DOHH2 (cell line): ENCODE results near the gene DLX4.

Experiments used
- H3F3A ChIP-seq: fragments of 200-600 bp; sonication (generic), shearing (Covaris generic); 2 replicates; pipeline ENCODE4 v1.6.0; 2016; ENCODE audit warnings: antibody characterized with exemption, mild to moderate bottlenecking; ENCODE audit not compliant: control insufficient read depth, insufficient read depth
- H3K27ac ChIP-seq: fragments of 200-600 bp; sonication (generic); 2 replicates; pipeline ENCODE4 v1.5.1; 2014; ENCODE audit warnings: low read depth, mild to moderate bottlenecking, low read length, moderate library complexity
- H3K27me3 ChIP-seq: fragments of 200-600 bp; sonication (generic); 2 replicates; pipeline ENCODE4 v1.6.1; 2014; ENCODE audit warnings: mild to moderate bottlenecking, low read length, mixed read lengths; ENCODE audit not compliant: control insufficient read depth
- H3K36me3 ChIP-seq: fragments of 200-600 bp; sonication (generic); 2 replicates; pipeline ENCODE4 v1.6.1; 2014; ENCODE audit warnings: mild to moderate bottlenecking, low read length, moderate library complexity, mixed read lengths; ENCODE audit not compliant: control insufficient read depth
- H3K4me1 ChIP-seq: fragments of 200-600 bp; sonication (generic); 2 replicates; pipeline ENCODE4 v1.6.1; 2014; ENCODE audit warnings: mild to moderate bottlenecking, low read length, mixed read lengths; ENCODE audit not compliant: control insufficient read depth
- H3K4me2 ChIP-seq: fragments of 200-600 bp; sonication (generic); 2 replicates; pipeline ENCODE4 v1.6.0; 2014; ENCODE audit warnings: mild to moderate bottlenecking, low read length, moderate library complexity
- H3K4me3 ChIP-seq: fragments of 200-600 bp; sonication (generic); 2 replicates; pipeline ENCODE4 v1.5.1; 2014; ENCODE audit warnings: mild to moderate bottlenecking, low read length, mixed read lengths
- H3K79me2 ChIP-seq: fragments of 200-600 bp; sonication (generic); 2 replicates; pipeline ENCODE4 v1.6.1; 2014; ENCODE audit warnings: mild to moderate bottlenecking, low read length, mixed read lengths; ENCODE audit not compliant: control insufficient read depth
- H3K9me2 ChIP-seq: fragments of 200-600 bp; sonication (generic); replicated peaks from 2 replicates; pipeline ENCODE4 v1.6.1; 2014; ENCODE audit warnings: mild to moderate bottlenecking, low read length, mixed read lengths; ENCODE audit not compliant: control insufficient read depth
- H3K9me3 ChIP-seq: fragments of 200-600 bp; sonication (generic); 2 replicates; pipeline ENCODE4 v1.6.1; 2014; ENCODE audit warnings: antibody characterized with exemption, low read length, mixed read lengths; ENCODE audit not compliant: control insufficient read depth, insufficient read depth
- H4K20me1 ChIP-seq: fragments of 200-600 bp; sonication (generic); 2 replicates; pipeline ENCODE4 v1.6.0; 2014; ENCODE audit warnings: low read depth, mild to moderate bottlenecking, antibody characterized with exemption, low read length, moderate library complexity; ENCODE audit not compliant: control insufficient read depth, insufficient read depth
- EZH2phosphoT487 ChIP-seq: fragments of 200-600 bp; sonication (generic); IDR thresholded peaks from 2 replicates; pipeline ENCODE4 v1.6.1; 2017; ENCODE audit warnings: borderline replicate concordance, mild to moderate bottlenecking, antibody characterized with exemption, low read length, moderate library complexity, mixed read lengths
- TF ChIP-seq, protein P1 (sequence below): fragments of 200-600 bp; sonication (generic); IDR thresholded peaks from one replicate; pipeline ENCODE4 v1.5.1; 2014; ENCODE audit warnings: antibody characterized with exemption, mild to moderate bottlenecking, low read depth, low read length; ENCODE audit not compliant: poor library complexity, severe bottlenecking

The DLX4 gene

DNA sequence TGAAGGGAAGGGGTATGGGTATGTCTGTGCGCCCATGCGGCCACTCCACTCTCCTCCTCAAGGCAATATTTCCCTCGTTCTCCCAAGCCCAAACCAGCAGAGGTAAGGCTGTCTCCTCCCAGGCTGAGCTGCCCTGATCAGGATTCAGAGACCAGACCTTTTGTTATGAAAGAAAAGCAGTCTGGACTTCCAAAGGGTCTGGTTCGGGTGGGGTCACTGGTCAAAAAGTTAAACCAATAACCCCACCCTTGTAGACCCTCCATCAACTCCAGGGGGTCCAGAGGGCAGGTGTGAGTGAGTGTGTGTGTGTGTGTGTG lies 5.7 kb upstream of the DLX4 start:
- Histone ChIP-seq H4K20me1 (no peaks in the 10 kb centered on the region), H3K9me3 (no peaks in the 10 kb centered on the region), H3K79me2 (no peaks in the 10 kb centered on the region), H3K9me2 (no peaks in the 10 kb centered on the region), H3K4me2 (no peak overlapping the region), H3F3A (peaks cover 5% of the 10 kb centered on the region; the same call in 1 of the 2 replicates), H3K4me3 (no peak overlapping the region), H3K4me1 (peaks cover 3% of the 10 kb centered on the region), H3K27ac (no peak overlapping the region), H3K36me3 (no peaks in the 10 kb centered on the region), H3K27me3 (peaks cover 30% of the 10 kb centered on the region)
- TF ChIP-seq, protein P1, sequence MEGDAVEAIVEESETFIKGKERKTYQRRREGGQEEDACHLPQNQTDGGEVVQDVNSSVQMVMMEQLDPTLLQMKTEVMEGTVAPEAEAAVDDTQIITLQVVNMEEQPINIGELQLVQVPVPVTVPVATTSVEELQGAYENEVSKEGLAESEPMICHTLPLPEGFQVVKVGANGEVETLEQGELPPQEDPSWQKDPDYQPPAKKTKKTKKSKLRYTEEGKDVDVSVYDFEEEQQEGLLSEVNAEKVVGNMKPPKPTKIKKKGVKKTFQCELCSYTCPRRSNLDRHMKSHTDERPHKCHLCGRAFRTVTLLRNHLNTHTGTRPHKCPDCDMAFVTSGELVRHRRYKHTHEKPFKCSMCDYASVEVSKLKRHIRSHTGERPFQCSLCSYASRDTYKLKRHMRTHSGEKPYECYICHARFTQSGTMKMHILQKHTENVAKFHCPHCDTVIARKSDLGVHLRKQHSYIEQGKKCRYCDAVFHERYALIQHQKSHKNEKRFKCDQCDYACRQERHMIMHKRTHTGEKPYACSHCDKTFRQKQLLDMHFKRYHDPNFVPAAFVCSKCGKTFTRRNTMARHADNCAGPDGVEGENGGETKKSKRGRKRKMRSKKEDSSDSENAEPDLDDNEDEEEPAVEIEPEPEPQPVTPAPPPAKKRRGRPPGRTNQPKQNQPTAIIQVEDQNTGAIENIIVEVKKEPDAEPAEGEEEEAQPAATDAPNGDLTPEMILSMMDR, result no peak
- TF ChIP-seq EZH2phosphoT487, result no peak

DNA sequence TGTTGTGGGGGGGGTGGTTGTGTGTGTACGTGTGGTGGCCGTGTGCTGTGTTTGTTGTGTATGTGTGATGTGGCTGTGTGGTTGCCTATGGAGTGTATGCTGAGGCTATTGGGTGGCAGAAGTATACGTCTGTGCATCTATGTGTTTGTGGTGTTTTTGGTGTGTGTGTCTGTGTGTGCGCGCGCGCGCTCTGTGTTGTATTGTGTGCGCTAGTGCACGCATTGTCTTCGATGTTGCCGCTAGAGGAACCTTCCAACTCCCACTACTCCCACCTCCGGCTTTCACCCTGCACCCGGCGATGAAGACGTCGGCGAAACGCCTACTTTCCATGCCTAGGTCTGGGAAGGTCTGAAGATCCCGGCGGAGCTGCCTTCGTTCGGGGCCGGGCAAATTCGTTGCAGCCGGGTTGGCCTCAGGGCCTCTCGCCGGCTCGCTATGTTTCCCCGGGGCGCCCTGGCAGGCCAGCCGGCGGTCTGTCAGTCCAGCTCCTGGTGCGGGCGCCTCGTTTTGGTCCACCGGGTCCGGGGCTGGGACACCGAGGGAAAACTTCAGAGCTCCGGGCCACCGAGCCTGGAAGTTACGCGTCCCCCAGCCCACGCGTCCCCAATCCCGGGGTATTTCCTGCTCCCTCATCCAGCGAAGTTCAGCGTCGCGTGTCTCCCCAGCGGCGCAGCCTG lies 5.2 kb upstream of the DLX4 start:
- peaks cover 6% of the 10 kb centered on the region for H3K4me1 ChIP-seq
- no peak overlapping the region for H3K4me2 ChIP-seq
- no peaks in the 10 kb centered on the region for H4K20me1 ChIP-seq
- H3K36me3 ChIP-seq, result no peaks in the 10 kb centered on the region
- H3K27ac ChIP-seq, result no peak overlapping the region
- H3K79me2 ChIP-seq, result no peaks in the 10 kb centered on the region
- TF ChIP-seq EZH2phosphoT487, result no peak
- TF ChIP-seq, protein P1, result no peak
- no peaks in the 10 kb centered on the region for H3K9me2 ChIP-seq
- peaks cover 33% of the 10 kb centered on the region for H3K27me3 ChIP-seq
- peaks cover 5% of the 10 kb centered on the region; the same call in 1 of the 2 replicates for H3F3A ChIP-seq
- no peaks in the 10 kb centered on the region for H3K9me3 ChIP-seq
- no peak overlapping the region for H3K4me3 ChIP-seq

DNA sequence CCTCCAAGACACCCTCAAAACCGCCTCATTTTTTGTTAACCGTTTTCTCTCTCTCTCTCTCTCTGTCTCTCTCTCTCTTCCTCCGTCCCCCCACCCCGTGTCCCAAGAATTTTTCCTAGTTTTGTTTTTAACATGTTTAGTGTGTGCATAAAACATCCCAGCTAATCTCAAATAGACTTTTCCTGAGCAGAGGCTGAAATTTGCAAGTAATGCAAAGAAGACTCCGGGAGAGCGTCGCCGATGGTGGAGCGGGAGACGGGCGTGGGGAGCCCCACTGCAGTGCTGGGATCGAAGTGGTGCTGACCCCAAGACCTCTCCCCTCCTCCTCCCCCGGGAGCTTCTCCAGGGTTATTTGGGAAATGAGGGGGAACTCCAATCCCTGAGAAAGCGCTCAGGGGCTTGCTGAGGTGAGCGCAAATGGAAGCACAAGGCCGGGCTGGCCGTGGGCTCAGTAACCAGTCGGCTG lies 4.7 kb upstream of the DLX4 start:
- TF ChIP-seq EZH2phosphoT487, result no peak
- TF ChIP-seq, protein P1, result no peak
- H3K27ac ChIP-seq, result no peak overlapping the region
- no peaks in the 10 kb centered on the region for H3K9me3 ChIP-seq
- no peaks in the 10 kb centered on the region for H3K79me2 ChIP-seq
- H3F3A ChIP-seq, result peaks cover 5% of the 10 kb centered on the region; the same call in 1 of the 2 replicates
- no peak overlapping the region for H3K4me2 ChIP-seq
- peaks cover 12% of the 10 kb centered on the region for H3K4me1 ChIP-seq
- peaks cover 38% of the 10 kb centered on the region for H3K27me3 ChIP-seq
- H3K4me3 ChIP-seq, result no peak overlapping the region
- H3K9me2 ChIP-seq, result no peaks in the 10 kb centered on the region
- no peaks in the 10 kb centered on the region for H3K36me3 ChIP-seq
- H4K20me1 ChIP-seq, result no peaks in the 10 kb centered on the region
